Measurements from ENCODE around the gene RPS4Y2. TPM values are rescaled to one million over a fixed set of nuclear protein-coding genes. Genes with fewer than 3 reads are reported as not detected.

Gene RPS4Y2
- total RNA-seq, 1 experiment from 2014 or later = not detected

GRCh38 chrY:20802659-20803058 lies 46.8 kb downstream of the RPS4Y2 start:
- Histone ChIP-seq H3K36me3 (no peaks in the 10 kb centered on the region), H3K4me3 (no peak overlapping the region), H3K27me3 (no peaks in the 10 kb centered on the region), H3K9me3 (no peaks in the 10 kb centered on the region)
- DNase-seq = no peak

DNA sequence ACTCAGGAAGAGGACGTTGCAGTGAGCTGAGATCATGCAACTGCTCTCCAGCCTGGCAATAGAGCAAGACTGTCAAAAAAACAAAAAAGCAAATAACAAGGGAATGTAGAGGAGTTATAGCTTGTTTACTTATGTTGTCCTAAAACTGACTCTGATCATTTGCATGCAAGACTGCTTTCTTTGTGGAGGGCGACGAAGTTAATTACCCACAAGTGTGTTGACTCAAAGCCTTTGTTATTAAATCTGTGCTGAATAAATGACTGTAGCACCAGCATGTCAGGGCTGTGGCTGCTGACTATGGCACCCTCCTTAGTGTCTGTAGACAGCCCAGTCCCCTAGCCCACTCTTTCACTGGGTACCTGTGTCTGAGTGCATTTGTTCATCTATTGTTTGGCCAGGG lies 50.3 kb downstream of the RPS4Y2 start:
- Histone ChIP-seq H3K4me3 (no peak overlapping the region), H3K9me3 (no peaks in the 10 kb centered on the region), H3K36me3 (no peaks in the 10 kb centered on the region), H3K27me3 (no peaks in the 10 kb centered on the region)
- DNase-seq = no peak

GRCh38 chrY:20813459-20813858 lies 57.6 kb downstream of the RPS4Y2 start:
- no peaks in the 10 kb centered on the region for H3K9me3 ChIP-seq
- no peaks in the 10 kb centered on the region for H3K27me3 ChIP-seq
- H3K4me3 ChIP-seq = no peak overlapping the region
- DNase-seq = no peak
- no peaks in the 10 kb centered on the region for H3K36me3 ChIP-seq

- H3K9me3 ChIP-seq = no peaks in the 10 kb centered on the region
- DNase-seq = no peak
- no peaks in the 10 kb centered on the region for H3K36me3 ChIP-seq
- H3K4me3 ChIP-seq = no peak overlapping the region
- no peaks in the 10 kb centered on the region for H3K27me3 ChIP-seq
Measured at GRCh38 chrY:20814794-20815193, 58.9 kb downstream of the RPS4Y2 start.

- no peak for DNase-seq
- Histone ChIP-seq H3K9me3 (no peaks in the 10 kb centered on the region), H3K36me3 (no peaks in the 10 kb centered on the region), H3K4me3 (no peak overlapping the region), H3K27me3 (no peaks in the 10 kb centered on the region)
Measured at GRCh38 chrY:20817067-20817466, 61.2 kb downstream of the RPS4Y2 start.

Other genes with a start within 250 kb of the RPS4Y2 start
- 23.4 and 75.0 TPM in 2 replicates for gene EIF1AY, start 180.3 kb upstream of the RPS4Y2 start, total RNA-seq (2014; rRNA removed; shearing (Covaris generic); ENCODE audit: low replicate concordance)

Measured in MG63 (cell line).